ENCODE results near the gene A2ML1.
"Not testable (repeated sequence)": the region's sequence is repeated elsewhere in the genome, so short reads cannot be mapped to it uniquely, and the experiment has no call there.

The A2ML1 gene
- 0 to 0.04 reads per million in 2 donors for total RNA-seq

DNA sequence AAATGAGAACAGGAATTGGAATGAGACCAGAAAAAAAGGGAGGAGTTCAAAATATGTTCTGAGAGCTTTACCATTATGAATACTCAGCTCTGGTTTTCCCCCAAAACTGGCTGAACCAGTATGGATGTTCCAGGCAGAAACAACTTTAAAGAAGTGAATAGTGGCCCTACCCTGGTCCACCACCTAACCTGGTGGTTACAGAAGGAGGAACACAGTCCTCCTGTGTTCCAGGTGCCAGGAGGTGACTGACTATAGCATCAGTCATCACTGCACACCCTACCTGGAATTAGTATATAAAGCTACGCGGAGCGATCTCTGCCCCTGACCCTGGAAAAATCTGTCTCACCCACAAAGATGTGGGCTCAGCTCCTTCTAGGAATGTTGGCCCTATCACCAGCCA is at the start of gene A2ML1:
Gene A2ML1, plus strand, starts transcription at position 324 of the 400 bp plus-strand sequence. Its CDS starts 31 bp downstream, at position 355.
- DNase-seq, result no peak

GRCh38 chr12:8773461-8773860 is 49.0 kb upstream of the A2ML1 start:
- DNase-seq, result no peak

DNA sequence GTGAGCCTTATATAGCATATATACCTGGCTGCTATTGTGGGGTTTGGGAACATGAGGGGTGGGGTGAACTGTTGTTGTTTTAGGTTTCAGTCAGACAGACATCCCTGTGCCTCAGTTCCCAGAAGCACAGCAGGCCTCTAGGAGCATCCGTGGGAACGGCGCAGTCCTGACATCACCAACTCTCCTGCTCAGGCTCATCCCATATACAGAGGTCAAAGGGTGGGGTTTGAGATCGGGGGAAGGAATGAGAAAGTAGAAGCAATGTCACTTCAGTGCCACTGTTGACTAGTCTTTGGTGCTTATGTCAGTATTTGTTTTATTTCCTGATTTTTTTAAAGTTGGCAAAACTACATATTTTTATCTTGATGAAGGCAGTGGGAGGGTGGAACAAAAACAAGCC is 43.1 kb upstream of the A2ML1 start:
- no peak for DNase-seq

DNA sequence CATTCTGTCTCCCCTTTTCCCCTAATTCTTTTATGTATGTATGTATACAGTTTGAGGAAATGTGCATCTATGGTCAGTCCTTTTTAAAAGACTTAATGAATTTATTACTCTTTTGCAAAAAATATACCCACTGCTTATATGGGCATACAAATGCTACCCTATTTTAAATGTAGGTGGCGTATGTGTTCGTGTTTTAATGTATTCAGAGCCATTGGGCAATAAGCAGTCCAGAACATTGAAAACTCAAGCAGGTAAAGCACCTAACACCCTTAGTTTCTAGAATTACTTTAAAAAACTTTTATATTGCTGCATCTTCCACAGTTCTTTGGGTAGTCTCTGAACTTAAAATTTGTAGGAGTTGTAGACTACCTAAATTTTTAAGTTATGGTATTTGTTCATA is 42.6 kb upstream of the A2ML1 start:
- DNase-seq, result no peak

- no peak for DNase-seq
Observed at GRCh38 chr12:8780389-8780788, 42.0 kb upstream of the A2ML1 start.

DNA sequence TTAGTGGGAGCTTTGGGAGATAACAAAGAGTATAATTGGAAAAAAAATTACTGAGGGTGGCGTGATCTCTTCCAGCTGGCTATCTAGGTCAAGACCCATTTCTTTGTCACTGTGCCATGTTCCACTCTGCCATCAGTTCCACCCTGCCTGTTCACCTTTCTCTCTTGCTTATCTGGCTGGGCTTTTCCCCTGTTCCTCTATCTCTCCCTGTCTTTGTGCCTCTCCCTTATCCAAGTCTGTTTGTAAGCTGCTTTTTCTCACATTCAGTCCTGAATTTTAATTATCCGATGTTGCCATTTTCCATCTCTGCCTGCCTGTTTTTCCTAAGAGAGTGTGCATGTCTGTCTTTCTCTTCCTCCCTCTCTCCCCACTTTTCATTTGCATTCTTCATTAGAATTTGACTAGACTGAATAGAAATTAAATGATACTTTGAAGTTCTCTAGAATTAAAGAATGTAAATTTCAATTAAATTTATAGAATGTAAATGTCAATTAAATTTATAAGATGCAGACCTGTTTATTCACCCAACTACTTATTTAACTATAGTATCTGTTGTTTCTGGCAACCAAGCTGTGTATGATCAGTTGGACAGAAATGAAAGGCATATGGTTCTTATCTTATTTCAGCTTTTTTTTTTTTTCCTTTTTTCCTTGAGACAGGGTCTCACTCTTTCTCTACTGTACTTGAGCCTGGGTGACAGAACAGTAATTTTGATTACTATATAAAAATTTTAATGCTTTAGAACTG is 40.9 kb upstream of the A2ML1 start:
- DNase-seq, result no peak

- DNase-seq, result no peak
Observed at GRCh38 chr12:8784290-8784888, 38.0 kb upstream of the A2ML1 start.

- DNase-seq, result no peak
Observed at GRCh38 chr12:8785499-8785898, 36.9 kb upstream of the A2ML1 start.

DNA sequence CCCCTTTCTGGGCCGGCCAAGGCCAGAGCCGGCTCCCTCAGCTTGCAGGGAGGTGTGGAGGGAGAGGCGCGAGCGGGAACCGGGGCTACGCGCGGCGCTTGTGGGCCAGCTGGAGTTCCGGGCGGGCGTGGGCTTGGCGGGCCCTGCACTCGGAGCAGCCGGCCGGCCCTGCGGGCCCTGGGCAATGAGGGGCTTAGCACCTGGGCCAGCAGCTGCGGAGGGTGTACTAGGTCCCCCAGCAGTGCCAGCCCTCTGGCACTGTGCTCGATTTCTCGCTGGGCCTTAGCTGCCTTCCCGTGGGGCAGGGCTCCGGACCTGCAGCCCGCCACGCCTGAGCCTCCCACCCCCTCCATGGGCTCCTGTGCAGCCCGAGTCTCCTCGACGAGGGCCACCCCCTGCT is 35.2 kb upstream of the A2ML1 start:
- DNase-seq, result not testable (repeated sequence)

GRCh38 chr12:8788706-8789105 is 33.7 kb upstream of the A2ML1 start:
- not testable (repeated sequence) for DNase-seq

DNA sequence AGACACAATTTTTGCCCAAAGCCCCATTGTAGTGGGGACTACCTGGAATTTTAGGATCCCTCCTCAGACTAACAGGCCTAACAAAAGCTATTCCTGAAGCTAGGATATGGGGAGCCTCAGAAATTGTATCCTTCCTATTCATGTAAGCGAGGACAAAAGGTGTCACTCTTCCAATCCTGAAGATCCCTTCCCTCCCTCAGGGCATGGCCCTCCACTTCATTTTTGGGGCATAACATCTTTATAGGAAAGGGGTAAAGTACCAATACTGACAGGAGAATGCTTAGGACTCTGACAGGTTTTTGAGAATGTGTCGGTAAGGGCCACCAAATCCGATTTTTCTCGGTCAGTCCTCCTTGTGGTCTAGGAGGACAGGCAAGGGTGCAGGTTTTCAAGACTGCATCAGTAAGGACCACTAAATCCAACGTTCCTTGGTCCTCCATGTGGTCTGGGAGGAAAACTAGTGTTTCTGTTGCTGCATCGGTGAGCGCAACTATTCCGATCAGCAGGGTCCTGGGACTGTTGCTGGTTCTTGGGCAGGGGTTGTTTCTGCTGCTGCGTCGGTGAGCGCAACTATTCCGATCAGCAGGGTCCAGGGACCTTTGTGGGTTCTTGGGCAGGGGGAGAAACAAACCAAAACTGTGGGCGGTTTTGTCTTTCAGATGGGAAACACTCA is 32.9 kb upstream of the A2ML1 start:
- DNase-seq, result not testable (repeated sequence)

DNA sequence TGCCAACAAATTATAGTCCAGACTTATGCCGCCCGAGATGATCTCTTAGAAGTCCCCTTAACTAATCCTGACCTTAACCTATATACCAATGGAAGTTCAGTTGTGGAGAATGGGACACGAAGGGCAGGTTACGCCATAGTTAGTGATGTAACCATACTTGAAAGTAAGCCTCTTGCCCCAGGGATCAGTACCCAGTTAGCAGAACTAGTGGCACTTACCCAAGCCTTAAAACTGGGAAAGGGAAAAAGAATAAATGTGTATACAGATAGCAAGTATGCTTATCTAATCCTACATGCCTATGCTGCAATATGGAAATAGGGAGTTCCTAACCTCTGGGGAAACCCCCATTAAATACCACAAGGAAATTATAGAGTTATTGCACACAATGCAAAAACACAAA is 29.2 kb upstream of the A2ML1 start:
- not testable (repeated sequence) for DNase-seq

DNA sequence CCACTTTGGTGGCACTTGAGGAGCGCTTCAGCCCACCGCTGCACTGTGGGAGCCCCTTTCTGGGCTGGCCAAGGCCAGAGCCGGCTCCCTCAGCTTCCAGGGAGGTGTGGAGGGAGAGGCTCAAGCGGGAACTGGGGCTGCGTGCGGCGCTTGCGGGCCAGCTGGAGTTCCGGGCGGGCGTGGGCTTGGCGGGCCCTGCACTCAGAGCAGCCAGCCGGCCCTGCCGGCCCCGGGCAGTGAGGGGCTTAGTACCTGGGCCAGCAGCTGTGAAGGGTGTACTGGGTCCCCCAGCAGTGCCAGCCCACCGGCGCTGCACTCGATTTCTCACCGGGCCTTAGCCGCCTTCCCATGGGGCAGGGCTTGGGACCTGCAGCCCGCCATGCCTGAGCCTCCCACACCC is 27.8 kb upstream of the A2ML1 start:
- not testable (repeated sequence) for DNase-seq

GRCh38 chr12:8796831-8797626 is 25.4 kb upstream of the A2ML1 start:
- DNase-seq, result no peak

DNA sequence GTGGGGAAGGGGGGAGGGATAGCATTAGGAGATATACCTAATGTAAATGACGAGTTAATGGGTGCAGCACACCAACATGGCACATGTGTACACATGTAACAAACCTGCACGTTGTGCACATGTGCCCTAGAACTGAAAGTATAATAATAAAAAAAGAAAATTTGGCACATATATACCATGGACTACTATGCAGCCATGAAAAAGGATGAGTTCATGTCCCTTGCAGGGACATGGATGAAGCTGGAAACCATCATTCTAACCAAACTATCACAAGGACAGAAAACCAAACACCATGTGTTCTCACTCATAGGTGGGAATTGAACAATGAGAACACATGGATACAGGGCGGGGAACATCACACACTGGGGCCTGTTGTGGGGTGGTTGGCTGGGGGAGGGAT is 21.2 kb upstream of the A2ML1 start:
- not testable (repeated sequence) for DNase-seq

DNA sequence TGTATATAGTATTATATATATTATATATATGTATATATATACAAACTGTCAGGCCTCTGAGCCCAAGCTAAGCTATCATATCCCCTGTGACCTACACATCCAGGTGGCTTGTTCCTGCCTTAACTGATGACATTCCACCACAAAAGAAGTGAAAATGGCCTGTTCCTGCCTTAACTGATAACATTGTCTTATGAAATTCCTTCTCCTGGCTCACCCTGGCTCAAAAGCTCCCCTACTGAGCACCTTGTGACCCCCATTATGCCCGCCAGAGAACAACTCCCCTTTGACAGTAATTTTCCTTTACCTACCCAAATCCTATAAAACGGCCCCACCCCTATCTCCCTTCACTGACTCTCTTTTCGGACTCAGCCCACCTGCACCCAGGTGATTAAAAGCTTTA is 17.6 kb upstream of the A2ML1 start:
- DNase-seq, result not testable (repeated sequence)

GRCh38 chr12:8805487-8805886 is 16.9 kb upstream of the A2ML1 start:
- DNase-seq, result not testable (repeated sequence)

- not testable (repeated sequence) for DNase-seq
Observed at GRCh38 chr12:8807084-8807483, 15.3 kb upstream of the A2ML1 start.

DNA sequence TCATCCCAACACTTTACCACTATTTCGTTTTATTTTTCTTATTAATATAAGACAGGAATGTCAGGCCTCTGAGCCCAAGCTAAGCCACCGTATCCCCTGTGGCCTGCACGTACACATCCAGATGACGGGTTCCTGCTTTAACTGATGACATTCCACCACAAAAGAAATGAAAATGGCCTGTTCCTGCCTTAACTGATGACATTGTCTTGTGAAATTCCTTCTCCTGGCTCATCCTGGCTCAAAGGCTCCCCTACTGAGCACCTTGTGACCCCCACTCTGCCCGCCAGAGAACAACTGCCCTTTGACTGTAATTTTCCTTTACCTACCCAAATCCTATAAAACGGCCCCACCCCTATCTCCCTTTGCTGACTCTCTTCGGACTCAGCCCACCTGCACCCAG is 12.3 kb upstream of the A2ML1 start:
- not testable (repeated sequence) for DNase-seq

GRCh38 chr12:8813572-8814357 is 8.7 kb upstream of the A2ML1 start:
- DNase-seq, result no peak

DNA sequence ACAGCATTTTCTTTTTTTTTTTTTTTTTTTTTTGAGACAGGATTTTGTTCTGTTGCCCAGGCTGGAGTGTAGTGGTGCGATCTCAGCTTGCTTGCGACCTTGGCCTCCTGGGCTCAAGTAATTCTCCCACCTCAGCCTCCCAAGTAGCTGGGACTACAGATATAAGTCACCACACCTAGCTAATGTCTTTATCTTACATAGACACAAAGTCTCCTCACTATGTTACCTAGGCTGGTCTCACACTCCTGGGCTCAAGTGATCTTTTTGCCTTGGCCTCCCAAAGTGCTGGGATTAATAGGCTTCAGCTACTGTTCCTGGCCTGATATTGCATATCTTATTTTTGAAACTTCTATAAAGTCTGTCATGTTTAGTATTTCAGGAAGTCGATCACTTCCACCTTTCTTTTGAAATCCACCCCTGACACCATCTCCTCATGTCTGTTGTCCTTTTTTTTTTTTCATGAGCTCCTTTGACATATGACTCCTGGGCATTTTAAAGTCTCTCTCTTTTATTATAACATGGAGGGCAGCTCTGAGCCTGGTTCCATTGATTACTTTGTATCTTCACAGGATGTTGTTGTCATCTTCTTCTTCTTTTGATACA is 5.9 kb upstream of the A2ML1 start:
- DNase-seq, result no peak

- no peak for DNase-seq
Observed at GRCh38 chr12:8817856-8818255, 4.6 kb upstream of the A2ML1 start.

Measured in activated gamma-delta T cell (primary cell).